ENCODE data around the gene ERRFI1.

- no peak for TF ChIP-seq YY1 (IDR thresholded peaks at IDR 0.05; ENCODE audit: insufficient read depth, insufficient read length)
- no peak for TF ChIP-seq SUZ12 (IDR thresholded peaks at IDR 0.05; ENCODE audit: extremely low read depth, insufficient read depth, insufficient read length)
- TF ChIP-seq ZNF274 (IDR thresholded peaks at IDR 0.05; ENCODE audit: low read depth, low read length): no peak
Measured at GRCh38 chr1:8040586-8040985, 14.5 kb upstream of the ERRFI1 start.

Measured in NT2/D1 (cell line).